ENCODE results near the gene RPS15. TPM values are rescaled to one million over a fixed set of nuclear protein-coding genes. Genes with fewer than 3 reads are reported as not detected.

The RPS15 gene
- total and polyA plus RNA-seq, 2 of the 13 experiments (the other 11 are each of a cell fraction or from before 2014, with no cell fraction given), result 695 to 1,411 TPM

DNA sequence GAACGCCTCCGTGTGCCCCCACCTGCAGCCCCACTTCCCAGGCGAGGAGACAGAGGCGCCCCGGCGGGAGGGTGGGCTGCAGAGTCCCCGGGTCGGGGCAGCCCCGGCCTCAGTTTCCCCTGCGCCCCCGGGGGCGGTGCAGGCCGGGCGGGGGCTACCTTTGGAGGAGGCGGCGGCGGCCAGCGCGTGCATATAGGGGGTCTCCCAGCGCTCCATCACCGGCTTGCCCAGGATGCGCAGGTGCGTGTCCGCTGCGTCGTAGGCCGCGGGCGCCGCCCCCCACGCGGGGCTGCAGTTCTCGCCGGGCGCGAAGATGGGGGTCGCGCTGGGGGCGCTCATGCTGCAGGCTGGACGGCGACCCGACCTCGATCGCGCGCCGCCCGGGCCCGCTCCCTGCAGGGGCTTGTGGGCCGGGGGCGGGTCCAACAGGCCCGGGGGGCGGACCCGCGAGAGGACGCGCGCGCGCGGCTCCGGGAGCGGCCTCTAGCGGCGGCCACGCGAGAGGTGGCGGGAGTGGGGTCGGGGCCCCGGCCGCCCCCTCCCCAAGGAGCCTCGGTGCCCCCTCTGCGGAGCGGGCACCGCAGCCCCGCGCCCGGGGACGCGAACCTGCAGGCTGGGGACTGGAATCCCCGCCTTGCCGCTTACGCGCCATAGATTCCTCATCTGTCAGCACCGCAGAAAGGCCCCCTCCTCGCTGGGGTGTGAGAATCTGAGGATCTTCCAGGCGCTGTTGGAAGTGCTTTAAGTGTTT is 36.9 kb upstream of the RPS15 start, which contains the start of gene GAMT (continued):
- TF ChIP-seq CEBPB (IDR thresholded peaks at IDR 0.05; ENCODE audit: borderline replicate concordance, low read depth, low read length) (no peak), EEA1 (CRISPR knock-in tag; IDR thresholded peaks at IDR 0.05; ENCODE audit: borderline replicate concordance) (peak; percentile 45; the same call in 1 of the 2 replicates), RARA (CRISPR knock-in tag; IDR thresholded peaks at IDR 0.05) (no peak), GATAD2A (CRISPR knock-in tag; IDR thresholded peaks at IDR 0.05) (no peak), PCBP2 (optimal IDR thresholded peaks at IDR 0.05; ENCODE audit: low read depth, low read length, poor library complexity, severe bottlenecking) (no peak), CERS6 (CRISPR knock-in tag; IDR thresholded peaks at IDR 0.05) (no peak), FOXA1 (IDR thresholded peaks at IDR 0.05) (no peak), FOXA1 (CRISPR knock-in tag; IDR thresholded peaks at IDR 0.05) (no peak), TCF12 (IDR thresholded peaks at IDR 0.05) (no peak), TCF12 (CRISPR knock-in tag; IDR thresholded peaks at IDR 0.05) (no peak), STAT5B (CRISPR knock-in tag; IDR thresholded peaks at IDR 0.05) (no peak), KLF11 (CRISPR knock-in tag; IDR thresholded peaks at IDR 0.05) (no peak), FOSL2 (CRISPR knock-in tag; IDR thresholded peaks at IDR 0.05) (no peak), SOX5 (CRISPR knock-in tag; IDR thresholded peaks at IDR 0.05; ENCODE audit: borderline replicate concordance) (no peak), GFI1 (CRISPR knock-in tag; IDR thresholded peaks at IDR 0.05; ENCODE audit: borderline replicate concordance) (no peak), NKX3-1 (CRISPR knock-in tag; IDR thresholded peaks at IDR 0.05) (no peak), ZNF460 (CRISPR knock-in tag; IDR thresholded peaks at IDR 0.05; ENCODE audit: borderline replicate concordance) (no peak), ZNF616 (CRISPR knock-in tag; IDR thresholded peaks at IDR 0.05; ENCODE audit: low read depth) (peak; percentile 47; the same call in 1 of the 2 replicates), KAT8 (CRISPR knock-in tag; IDR thresholded peaks at IDR 0.05) (no peak), RFX3 (CRISPR knock-in tag; IDR thresholded peaks at IDR 0.05) (no peak), ZNF282 (IDR thresholded peaks at IDR 0.05; ENCODE audit: partially characterized antibody) (no peak), PHF20 (CRISPR knock-in tag; IDR thresholded peaks at IDR 0.05) (no peak; the same call in 1 of the 2 replicates)
- TF ChIP-seq, protein P1, sequence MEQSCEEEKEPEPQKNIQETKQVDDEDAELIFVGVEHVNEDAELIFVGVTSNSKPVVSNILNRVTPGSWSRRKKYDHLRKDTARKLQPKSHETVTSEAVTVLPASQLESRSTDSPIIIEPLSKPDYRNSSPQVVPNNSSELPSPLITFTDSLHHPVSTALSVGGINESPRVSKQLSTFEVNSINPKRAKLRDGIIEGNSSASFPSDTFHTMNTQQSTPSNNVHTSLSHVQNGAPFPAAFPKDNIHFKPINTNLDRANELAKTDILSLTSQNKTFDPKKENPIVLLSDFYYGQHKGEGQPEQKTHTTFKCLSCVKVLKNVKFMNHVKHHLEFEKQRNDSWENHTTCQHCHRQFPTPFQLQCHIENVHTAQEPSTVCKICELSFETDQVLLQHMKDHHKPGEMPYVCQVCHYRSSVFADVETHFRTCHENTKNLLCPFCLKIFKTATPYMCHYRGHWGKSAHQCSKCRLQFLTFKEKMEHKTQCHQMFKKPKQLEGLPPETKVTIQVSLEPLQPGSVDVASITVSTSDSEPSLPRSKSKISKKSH (CRISPR knock-in tag; IDR thresholded peaks at IDR 0.05; ENCODE audit: borderline replicate concordance), result no peak
- TF ChIP-seq, protein P2, sequence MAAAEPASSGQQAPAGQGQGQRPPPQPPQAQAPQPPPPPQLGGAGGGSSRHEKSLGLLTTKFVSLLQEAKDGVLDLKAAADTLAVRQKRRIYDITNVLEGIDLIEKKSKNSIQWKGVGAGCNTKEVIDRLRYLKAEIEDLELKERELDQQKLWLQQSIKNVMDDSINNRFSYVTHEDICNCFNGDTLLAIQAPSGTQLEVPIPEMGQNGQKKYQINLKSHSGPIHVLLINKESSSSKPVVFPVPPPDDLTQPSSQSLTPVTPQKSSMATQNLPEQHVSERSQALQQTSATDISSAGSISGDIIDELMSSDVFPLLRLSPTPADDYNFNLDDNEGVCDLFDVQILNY (CRISPR knock-in tag; conservative IDR thresholded peaks at IDR 0.05), result peak; percentile 31; the same call in 1 of the 2 replicates
- TF ChIP-seq, protein P3, sequence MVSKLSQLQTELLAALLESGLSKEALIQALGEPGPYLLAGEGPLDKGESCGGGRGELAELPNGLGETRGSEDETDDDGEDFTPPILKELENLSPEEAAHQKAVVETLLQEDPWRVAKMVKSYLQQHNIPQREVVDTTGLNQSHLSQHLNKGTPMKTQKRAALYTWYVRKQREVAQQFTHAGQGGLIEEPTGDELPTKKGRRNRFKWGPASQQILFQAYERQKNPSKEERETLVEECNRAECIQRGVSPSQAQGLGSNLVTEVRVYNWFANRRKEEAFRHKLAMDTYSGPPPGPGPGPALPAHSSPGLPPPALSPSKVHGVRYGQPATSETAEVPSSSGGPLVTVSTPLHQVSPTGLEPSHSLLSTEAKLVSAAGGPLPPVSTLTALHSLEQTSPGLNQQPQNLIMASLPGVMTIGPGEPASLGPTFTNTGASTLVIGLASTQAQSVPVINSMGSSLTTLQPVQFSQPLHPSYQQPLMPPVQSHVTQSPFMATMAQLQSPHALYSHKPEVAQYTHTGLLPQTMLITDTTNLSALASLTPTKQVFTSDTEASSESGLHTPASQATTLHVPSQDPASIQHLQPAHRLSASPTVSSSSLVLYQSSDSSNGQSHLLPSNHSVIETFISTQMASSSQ (IDR thresholded peaks at IDR 0.05; ENCODE audit: low read depth), result no peak
- TF ChIP-seq, protein P3 (CRISPR knock-in tag; IDR thresholded peaks at IDR 0.05; ENCODE audit: borderline replicate concordance), result peak; percentile 5; the same call in 1 of the 2 replicates
